H1 (cell line): ENCODE measurements around the gene RBM4B. TPM values are rescaled to one million over a fixed set of nuclear protein-coding genes. Genes with fewer than 3 reads are reported as not detected.

Source experiments
- CTCF ChIA-PET: fragments of 300-600 bp; sonication (Branson Sonifier 250); formaldehyde crosslinking; loops from one replicate; lab custom pipeline; 2021; ENCODE audit not compliant: partially characterized antibody; lab: Charles Lee
- POLR2A ChIA-PET: fragments of 300-600 bp; sonication (Branson Sonifier 250); formaldehyde crosslinking; loops from one replicate; lab custom pipeline; 2021; ENCODE audit warnings: inconsistent platforms; ENCODE audit not compliant: partially characterized antibody; lab: Charles Lee
- DNase-seq, 2 experiments: peaks; one replicate each; pipeline versions ENCODE4 v3.0.0 to v3.0.0-alpha.2; 2010 to 2022; ENCODE audit warnings: low spot score in 2 of 2, low read depth in 1 of 2, mixed read lengths in 1 of 2
- FAIRE-seq: peaks from 2 replicates; lab custom pipeline; 2011; peaks lifted over from hg19 to GRCh38; lab: Jason Lieb, UNC
- H2AFZ ChIP-seq: 2 replicates; pipeline ENCODE4 v1.8.1; 2012; ENCODE audit warnings: low read length, inconsistent platforms
- H2AK5ac ChIP-seq: 2 replicates; pipeline ENCODE4 v1.6.1; 2013; ENCODE audit warnings: low read depth, low read length
- H2BK120ac ChIP-seq: replicated peaks from 2 replicates; pipeline ENCODE3; 2013; ENCODE audit warnings: low read depth, low read length, inconsistent platforms
- H2BK12ac ChIP-seq: 2 replicates; pipeline ENCODE4 v1.6.1; 2013; ENCODE audit warnings: low read depth, low read length
- H2BK15ac ChIP-seq: 2 replicates; pipeline ENCODE4 v1.6.1; 2013; ENCODE audit warnings: low read length
- H2BK20ac ChIP-seq: 2 replicates; pipeline ENCODE4 v1.6.1; 2013; ENCODE audit warnings: low read length
- H2BK5ac ChIP-seq: 2 replicates; pipeline ENCODE4 v1.6.1; 2013; ENCODE audit warnings: low read depth, low read length
- H3K14ac ChIP-seq: 2 replicates; pipeline ENCODE4 v1.6.1; 2013; ENCODE audit warnings: inconsistent platforms; ENCODE audit not compliant: insufficient read length
- H3K18ac ChIP-seq: 2 replicates; pipeline ENCODE4 v1.6.1; 2013; ENCODE audit warnings: low read length; ENCODE audit errors: extremely low read depth
- H3K23ac ChIP-seq: 2 replicates; pipeline ENCODE4 v1.6.1; 2013; ENCODE audit warnings: inconsistent platforms; ENCODE audit not compliant: insufficient read length
- H3K23me2 ChIP-seq: 2 replicates; pipeline ENCODE4 v1.6.1; 2013; ENCODE audit warnings: low read depth, low read length
- H3K27ac ChIP-seq: 2 replicates; pipeline ENCODE4 v1.6.1; 2011; ENCODE audit warnings: low read depth, low read length, inconsistent platforms
- H3K27me3 ChIP-seq, 4 experiments: replicated peaks in 1 of 4; 1 replicate in 1 of 4; 2 replicates in 3 of 4; pipeline versions ENCODE4 v1.6.1 to v1.8.1; 2011 to 2013; ENCODE audit warnings: low read length in 3 of 4, mild to moderate bottlenecking in 3 of 4, inconsistent platforms in 2 of 4, mixed read lengths in 2 of 4, moderate library complexity in 1 of 4; ENCODE audit not compliant: control insufficient read depth in 3 of 4, insufficient read depth in 3 of 4; ENCODE audit errors: extremely low read depth in 1 of 4
- H3K36me3 ChIP-seq, 4 experiments: 2 replicates each; pipeline versions ENCODE4 v1.6.1 to v1.8.1; 2011 to 2013; ENCODE audit warnings: mild to moderate bottlenecking in 4 of 4, low read length in 3 of 4, moderate library complexity in 2 of 4, control low read depth in 1 of 4, inconsistent platforms in 1 of 4; ENCODE audit not compliant: insufficient read depth in 4 of 4, control insufficient read depth in 2 of 4
- H3K4ac ChIP-seq: replicated peaks from 2 replicates; pipeline ENCODE3; 2013; ENCODE audit warnings: low read length, low read depth, mixed read lengths, inconsistent platforms; ENCODE audit not compliant: insufficient read length
- H3K4me1 ChIP-seq, 4 experiments: replicated peaks in 1 of 4; 1 replicate in 1 of 4; 2 replicates in 3 of 4; pipeline versions ENCODE4 v1.6.1 to v1.8.1; 2011 to 2013; ENCODE audit warnings: low read length in 3 of 4, inconsistent platforms in 2 of 4, mixed read lengths in 1 of 4; ENCODE audit not compliant: insufficient read depth in 4 of 4, control insufficient read depth in 3 of 4
- H3K4me2 ChIP-seq, 2 experiments: 2 replicates each; pipeline versions ENCODE4 v1.6.1 to v1.8.1; 2011 to 2013; ENCODE audit warnings: low read depth in 2 of 2, low read length in 2 of 2, control low read depth in 1 of 2, inconsistent platforms in 1 of 2, mild to moderate bottlenecking in 1 of 2; ENCODE audit not compliant: insufficient read depth in 1 of 2
- H3K4me3 ChIP-seq, 4 experiments: fragments of 200-600, 300-600 bp in 1 of 4; sonication (generic), shearing (Covaris generic), sonication (Bioruptor Twin) in 1 of 4; 2 replicates each; pipeline versions ENCODE4 v1.5.1 to v1.8.1; 2011 to 2016; ENCODE audit warnings: low read length in 4 of 4, low read depth in 3 of 4, control low read depth in 2 of 4, inconsistent platforms in 2 of 4, mild to moderate bottlenecking in 2 of 4, mixed read lengths in 1 of 4, moderate library complexity in 1 of 4; ENCODE audit not compliant: insufficient read depth in 2 of 4; ENCODE audit errors: extremely low read depth in 1 of 4
- H3K56ac ChIP-seq: replicated peaks from 2 replicates; pipeline ENCODE3; 2013; ENCODE audit warnings: low read depth, mild to moderate bottlenecking, mixed read lengths, low read length, inconsistent platforms; ENCODE audit not compliant: insufficient read length
- H3K79me1 ChIP-seq: 2 replicates; pipeline ENCODE4 v1.6.1; 2013; ENCODE audit warnings: low read depth, low read length, control low read depth
- H3K79me2 ChIP-seq, 2 experiments: 2 replicates each; pipeline versions ENCODE4 v1.6.1 to v1.8.1; 2012 to 2013; ENCODE audit warnings: low read length in 2 of 2, mild to moderate bottlenecking in 2 of 2, inconsistent platforms in 1 of 2; ENCODE audit not compliant: insufficient read depth in 2 of 2, control insufficient read depth in 1 of 2
- H3K9ac ChIP-seq, 4 experiments: replicated peaks in 1 of 4; 1 replicate in 1 of 4; 2 replicates in 3 of 4; pipeline versions ENCODE4 v1.6.1 to v1.8.1; 2011 to 2013; ENCODE audit warnings: low read depth in 3 of 4, low read length in 3 of 4, control low read depth in 2 of 4, mild to moderate bottlenecking in 2 of 4, moderate library complexity in 2 of 4, inconsistent platforms in 1 of 4; ENCODE audit errors: extremely low read depth in 1 of 4
- H3K9me3 ChIP-seq, 2 experiments: 2 replicates each; pipeline versions ENCODE4 v1.6.1 to v1.8.1; 2012 to 2013; ENCODE audit warnings: mild to moderate bottlenecking in 2 of 2, moderate library complexity in 2 of 2, control low read depth in 1 of 2, inconsistent platforms in 1 of 2, low read depth in 1 of 2, low read length in 1 of 2, mixed read lengths in 1 of 2; ENCODE audit not compliant: insufficient read depth in 2 of 2
- H4K20me1 ChIP-seq, 2 experiments: replicated peaks in 1 of 2; 2 replicates each; pipeline versions ENCODE3 to v1.8.1; 2011 to 2013; ENCODE audit warnings: inconsistent platforms in 2 of 2, low read length in 2 of 2, mild to moderate bottlenecking in 1 of 2; ENCODE audit not compliant: insufficient read depth in 2 of 2, control insufficient read depth in 1 of 2
- H4K5ac ChIP-seq: 2 replicates; pipeline ENCODE4 v1.6.1; 2013; ENCODE audit warnings: low read length, low read depth, mixed read lengths, inconsistent platforms; ENCODE audit not compliant: insufficient read length
- H4K8ac ChIP-seq: 2 replicates; pipeline ENCODE4 v1.8.0; 2013; ENCODE audit warnings: mild to moderate bottlenecking, moderate library complexity, low read length, inconsistent platforms; ENCODE audit not compliant: insufficient read depth; ENCODE audit errors: extremely low read depth
- H4K91ac ChIP-seq: replicated peaks from 2 replicates; pipeline ENCODE3; 2013; ENCODE audit warnings: low read length, mixed read lengths, inconsistent platforms; ENCODE audit not compliant: insufficient read length
- CEBPB ChIP-seq: IDR thresholded peaks from 2 replicates; pipeline ENCODE4 v1.6.1; 2012; ENCODE audit warnings: low read depth, low read length
- CHD1 ChIP-seq: IDR thresholded peaks from 2 replicates; pipeline ENCODE4 v1.6.1; 2012; ENCODE audit warnings: low read depth, low read length, improper control_type of control experiment
- MAX ChIP-seq: IDR thresholded peaks from 2 replicates; pipeline ENCODE4 v1.6.1; 2012; ENCODE audit warnings: inconsistent platforms
- RFX5 ChIP-seq: IDR thresholded peaks from 2 replicates; pipeline ENCODE4 v1.6.1; 2011; ENCODE audit warnings: low read depth, low read length, improper control_type of control experiment, borderline replicate concordance
- WGBS, 2 experiments: shearing (Covaris generic) in 1 of 2; methylation state at CpG; one replicate each; pipeline versions ENCODE4 v1.1.6 to v1.1.7; 2013 to 2015; ENCODE audit warnings: low lambda C conversion rate in 2 of 2, mixed read lengths in 2 of 2, inconsistent platforms in 1 of 2, low coverage in 1 of 2, missing lambda C conversion rate in 1 of 2; ENCODE audit not compliant: insufficient replicate concordance in 2 of 2, insufficient coverage in 1 of 2, insufficient read length in 1 of 2; ENCODE audit errors: extremely low coverage in 1 of 2, missing lambda C conversion rate in 1 of 2; 5-methylcytosine and 5-hydroxymethylcytosine counted together
- polyA plus RNA-seq, 7 experiments: library from polyadenylated mRNA; depleted of rRNA in 3 of 7; stranded (reverse) in 5 of 7; unstranded in 2 of 7; fragments of >200 nt in 5 of 7; fragments of 200-250 nt in 2 of 7; gene quantifications; 1 replicate in 5 of 7; 2 replicates in 1 of 7; 4 replicates in 1 of 7; pipeline versions ENCODE4 v1.2.1 to v1.2.3, GENCODE V29; 2011 to 2013; ENCODE audit warnings: missing spikeins in 2 of 7, mixed read lengths in 2 of 7
- total RNA-seq: library from RNA; stranded (reverse); fragmentation: NEBNext Ultra II Directional; extraction: Animal tissue kit (Norgen Biotek cat#: 25700); gene quantifications from 2 replicates; pipeline ENCODE4 v1.2.1, GENCODE V29; 2021

RBM4B gene
- total and polyA plus RNA-seq, 2 of the 8 experiments (the other 6 are each of a cell fraction or from before 2014, with no cell fraction given), result 27.5 to 30.5 TPM

DNA sequence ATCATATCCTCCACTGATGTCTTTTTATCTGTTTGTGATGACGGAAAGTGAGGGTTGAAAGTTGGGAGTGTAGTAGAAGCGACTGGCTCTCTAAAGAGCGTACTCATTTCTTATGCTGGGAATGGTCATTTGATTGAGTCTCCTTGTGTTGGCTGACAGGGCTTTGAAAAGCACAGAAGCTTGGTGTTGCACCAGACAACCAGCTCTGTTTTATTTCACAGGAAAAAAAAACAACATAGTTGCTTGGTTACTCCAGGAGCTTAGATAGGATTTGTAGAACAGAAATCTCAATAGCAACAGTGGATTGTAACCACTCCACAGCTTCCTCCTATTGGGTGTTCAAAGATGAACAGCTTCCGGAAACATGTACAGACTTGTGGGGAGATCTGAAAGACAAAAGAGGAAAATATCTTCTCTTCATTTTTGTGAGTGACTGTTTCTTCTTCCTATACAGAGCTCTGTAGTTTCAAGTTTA lies 58.6 kb downstream of the RBM4B start:
- no peak overlapping the region for H2BK15ac ChIP-seq
- H3K9me3 ChIP-seq, result no peaks in the 10 kb centered on the region
- H3K56ac ChIP-seq, result no peak overlapping the region
- peaks cover 48 to 53% of the 10 kb centered on the region in 2 experiments for H4K20me1 ChIP-seq
- peaks cover 2% of the 10 kb centered on the region for H3K79me1 ChIP-seq
- H2BK20ac ChIP-seq, result no peak overlapping the region
- no peak overlapping the region for H4K8ac ChIP-seq
- no peak overlapping the region for H4K91ac ChIP-seq
- H4K5ac ChIP-seq, result no peak overlapping the region
- no peak overlapping the region for H2AFZ ChIP-seq
- ChIA-PET POLR2A (interaction anchor here (0.8 to 66.2 kb wide), 8 partner anchors 2 to 64 kb away, joined by 3 to 2165 read pairs (median 6); partner anchors contain the start of genes CCDC87, CCS, CTSF and RBM14), CTCF (interaction anchor here (0.8 to 3.2 kb wide), 7 partner anchors 16 to 40 kb away, joined by 3 to 14 read pairs (median 3); partner anchors contain the start of genes CCDC87, CCS and RBM4)
- no peak overlapping the region for H3K18ac ChIP-seq
- no peaks in the 10 kb centered on the region for H3K27me3 ChIP-seq
- H3K4me1 ChIP-seq, result peaks cover 0 to 15% (median 3%) of the 10 kb centered on the region in 4 experiments; a peak in 4 of 7 replicates
- WGBS, 2 experiments, result 95% methylated on average over 4 of the region's 4 CpGs; no CpG with 5 or more reads in 1 of the 2 experiments
- no peak overlapping the region for H3K27ac ChIP-seq
- H3K4me2 ChIP-seq, result peak overlapping the region; percentile 86 to 94
- H2BK5ac ChIP-seq, result no peak overlapping the region
- no peak overlapping the region for H2AK5ac ChIP-seq
- H3K4me3 ChIP-seq, result peak overlapping the region in 2 of 4 experiments; percentile 88 to 99; a peak in 4 of 8 replicates
- no peak overlapping the region for H3K9ac ChIP-seq
- H2BK120ac ChIP-seq, result no peak overlapping the region
- H3K23ac ChIP-seq, result no peak overlapping the region
- H3K14ac ChIP-seq, result no peak overlapping the region
- H3K23me2 ChIP-seq, result peaks cover 11% of the 10 kb centered on the region
- FAIRE-seq (no peak), DNase-seq (no peak)
- no peak overlapping the region for H2BK12ac ChIP-seq
- peaks cover 62 to 76% of the 10 kb centered on the region in 2 experiments for H3K79me2 ChIP-seq
- no peak overlapping the region for H3K4ac ChIP-seq
- peaks cover 8 to 50% (median 27%) of the 10 kb centered on the region in 4 experiments; a peak in 7 of 8 replicates for H3K36me3 ChIP-seq
- no peak for TF ChIP-seq MAX
- no peak for TF ChIP-seq CHD1
- no peak for TF ChIP-seq RFX5
- no peak for TF ChIP-seq CEBPB
